ENCODE measurements around the gene MAEL. TPM values are rescaled to one million over a fixed set of nuclear protein-coding genes. Genes with fewer than 3 reads are reported as not detected.
A peak's percentile ranks its signal among the peaks of the same experiment; 100 is the strongest.
"Not testable (repeated sequence)": the region's sequence is repeated elsewhere in the genome, so short reads cannot be mapped to it uniquely, and the experiment has no call there.

MAEL gene
- total RNA-seq, 1 donor from 2014 or later, result not detected

- TF ChIP-seq, protein P1, sequence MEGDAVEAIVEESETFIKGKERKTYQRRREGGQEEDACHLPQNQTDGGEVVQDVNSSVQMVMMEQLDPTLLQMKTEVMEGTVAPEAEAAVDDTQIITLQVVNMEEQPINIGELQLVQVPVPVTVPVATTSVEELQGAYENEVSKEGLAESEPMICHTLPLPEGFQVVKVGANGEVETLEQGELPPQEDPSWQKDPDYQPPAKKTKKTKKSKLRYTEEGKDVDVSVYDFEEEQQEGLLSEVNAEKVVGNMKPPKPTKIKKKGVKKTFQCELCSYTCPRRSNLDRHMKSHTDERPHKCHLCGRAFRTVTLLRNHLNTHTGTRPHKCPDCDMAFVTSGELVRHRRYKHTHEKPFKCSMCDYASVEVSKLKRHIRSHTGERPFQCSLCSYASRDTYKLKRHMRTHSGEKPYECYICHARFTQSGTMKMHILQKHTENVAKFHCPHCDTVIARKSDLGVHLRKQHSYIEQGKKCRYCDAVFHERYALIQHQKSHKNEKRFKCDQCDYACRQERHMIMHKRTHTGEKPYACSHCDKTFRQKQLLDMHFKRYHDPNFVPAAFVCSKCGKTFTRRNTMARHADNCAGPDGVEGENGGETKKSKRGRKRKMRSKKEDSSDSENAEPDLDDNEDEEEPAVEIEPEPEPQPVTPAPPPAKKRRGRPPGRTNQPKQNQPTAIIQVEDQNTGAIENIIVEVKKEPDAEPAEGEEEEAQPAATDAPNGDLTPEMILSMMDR (IDR thresholded peaks at IDR 0.05; ENCODE audit: insufficient read depth, low read length, severe bottlenecking), result no peak
- FAIRE-seq (no peak), DNase-seq (ENCODE audit: low read depth) (no peak)
- Histone ChIP-seq H3K36me3 (ENCODE audit: control insufficient read depth, insufficient read depth, low read length) (no peaks in the 10 kb centered on the region), H3K4me3 (ENCODE audit: low read depth, low read length) (no peak overlapping the region), H3K27me3 (ENCODE audit: control insufficient read depth, insufficient read depth, low read length) (no peaks in the 10 kb centered on the region)
Measured at GRCh38 chr1:167022384-167022783, 33.3 kb downstream of the MAEL start.

- H3K36me3 ChIP-seq (ENCODE audit: control insufficient read depth, insufficient read depth, low read length); H3K4me3 ChIP-seq (ENCODE audit: low read depth, low read length); DNase-seq (ENCODE audit: low read depth); H3K27me3 ChIP-seq (ENCODE audit: control insufficient read depth, insufficient read depth, low read length); FAIRE-seq: not testable (repeated sequence)
Measured at GRCh38 chr1:167029553-167029952, 40.5 kb downstream of the MAEL start.

GRCh38 chr1:167033646-167034045, 44.6 kb downstream of the MAEL start:
- Histone ChIP-seq H3K27me3 (ENCODE audit: control insufficient read depth, insufficient read depth, low read length) (peaks cover 3% of the 10 kb centered on the region), H3K36me3 (ENCODE audit: control insufficient read depth, insufficient read depth, low read length) (no peaks in the 10 kb centered on the region), H3K4me3 (ENCODE audit: low read depth, low read length) (no peak overlapping the region)
- peak; percentile 52 for FAIRE-seq
- DNase-seq (ENCODE audit: low read depth), result no peak
- TF ChIP-seq, protein P1 (IDR thresholded peaks at IDR 0.05; ENCODE audit: insufficient read depth, low read length, severe bottlenecking), result no peak

DNA sequence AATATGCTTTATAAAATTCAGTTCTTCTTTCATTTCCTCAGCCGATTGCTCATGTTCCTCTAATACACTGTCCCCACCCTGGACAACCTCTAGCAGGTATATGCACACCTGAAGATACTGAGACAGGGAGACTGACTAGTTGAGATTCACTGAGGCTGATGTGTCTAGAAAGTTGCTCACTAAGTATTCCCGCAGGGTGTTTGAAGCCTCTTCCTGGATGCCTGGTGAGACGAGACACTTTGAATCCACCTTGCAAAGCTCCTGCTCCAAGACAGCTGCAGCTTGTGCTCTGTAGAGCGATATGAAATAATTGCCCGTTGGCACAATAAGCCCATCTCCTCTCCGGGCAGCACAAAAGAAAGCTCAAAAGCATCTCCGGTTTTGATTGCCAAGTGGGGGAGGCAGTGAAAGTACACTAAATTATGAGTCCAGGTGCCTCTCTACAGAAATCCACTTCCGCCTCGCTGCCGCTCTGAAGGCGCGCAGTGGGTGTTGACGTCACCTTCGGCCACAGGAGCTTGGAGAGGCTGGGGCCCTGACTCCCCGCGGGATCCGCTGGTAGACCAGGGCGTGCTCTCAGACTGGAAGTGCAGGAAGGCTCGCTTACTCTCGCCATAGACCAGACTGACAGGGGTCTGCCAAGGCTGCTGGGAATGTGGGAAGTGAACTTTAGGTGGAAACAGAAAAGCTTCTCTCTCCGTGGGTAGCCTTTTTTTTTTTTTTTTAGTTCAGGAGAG, 54.8 kb downstream of the MAEL start:
- H3K27me3 ChIP-seq (ENCODE audit: control insufficient read depth, insufficient read depth, low read length), result no peaks in the 10 kb centered on the region
- FAIRE-seq (no peak), DNase-seq (ENCODE audit: low read depth) (peak; percentile 71)
- no peaks in the 10 kb centered on the region for H3K36me3 ChIP-seq (ENCODE audit: control insufficient read depth, insufficient read depth, low read length)
- peak overlapping the region; percentile 34 for H3K4me3 ChIP-seq (ENCODE audit: low read depth, low read length)
- TF ChIP-seq, protein P1 (IDR thresholded peaks at IDR 0.05; ENCODE audit: insufficient read depth, low read length, severe bottlenecking), result no peak

GRCh38 chr1:167051907-167052306, 62.8 kb downstream of the MAEL start:
- Histone ChIP-seq H3K27me3 (ENCODE audit: control insufficient read depth, insufficient read depth, low read length) (no peaks in the 10 kb centered on the region), H3K4me3 (ENCODE audit: low read depth, low read length) (no peak overlapping the region), H3K36me3 (ENCODE audit: control insufficient read depth, insufficient read depth, low read length) (no peaks in the 10 kb centered on the region)
- DNase-seq (ENCODE audit: low read depth), result no peak
- no peak for FAIRE-seq
- TF ChIP-seq, protein P1 (IDR thresholded peaks at IDR 0.05; ENCODE audit: insufficient read depth, low read length, severe bottlenecking), result no peak

- H3K36me3 ChIP-seq (ENCODE audit: control insufficient read depth, insufficient read depth, low read length), result no peaks in the 10 kb centered on the region
- TF ChIP-seq, protein P1 (IDR thresholded peaks at IDR 0.05; ENCODE audit: insufficient read depth, low read length, severe bottlenecking), result peak; percentile 59
- H3K27me3 ChIP-seq (ENCODE audit: control insufficient read depth, insufficient read depth, low read length), result no peaks in the 10 kb centered on the region
- no peak for FAIRE-seq
- no peak overlapping the region for H3K4me3 ChIP-seq (ENCODE audit: low read depth, low read length)
- peak; percentile 13 for DNase-seq (ENCODE audit: low read depth)
Measured at GRCh38 chr1:167052389-167052788, 63.3 kb downstream of the MAEL start.
